GM18508 (cell line): ENCODE results near the gene SEZ6L2.

ENCODE experiments used
- ATAC-seq: cut with Tn5 transposase; IDR thresholded peaks from one replicate; pipeline ENCODE4 v1.9.1; 2021; ENCODE audit warnings: moderate number of reproducible peaks; ENCODE audit not compliant: insufficient read depth, unreplicated experiment

SEZ6L2 gene

DNA sequence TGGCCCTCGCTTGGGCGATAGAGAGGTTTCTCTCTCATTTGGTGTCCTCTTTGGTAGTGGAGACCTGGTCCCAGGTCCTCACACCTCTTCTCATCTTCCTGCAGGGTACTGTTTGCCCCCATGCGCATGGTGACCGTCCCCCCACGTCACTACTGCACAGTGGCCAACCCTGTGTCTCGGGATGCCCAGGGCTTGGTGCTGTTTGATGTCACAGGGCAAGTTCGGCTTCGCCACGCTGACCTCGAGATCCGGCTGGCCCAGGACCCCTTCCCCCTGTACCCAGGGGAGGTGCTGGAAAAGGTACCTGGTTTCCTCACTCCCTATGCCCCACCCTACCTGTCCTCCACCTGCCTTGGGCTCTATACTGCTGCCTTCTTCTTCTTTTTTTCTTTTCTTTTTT, 68.6 kb downstream of the SEZ6L2 start:
- no peak for ATAC-seq

- ATAC-seq: no peak
Measured at GRCh38 chr16:29826342-29826695, 73.0 kb downstream of the SEZ6L2 start.

DNA sequence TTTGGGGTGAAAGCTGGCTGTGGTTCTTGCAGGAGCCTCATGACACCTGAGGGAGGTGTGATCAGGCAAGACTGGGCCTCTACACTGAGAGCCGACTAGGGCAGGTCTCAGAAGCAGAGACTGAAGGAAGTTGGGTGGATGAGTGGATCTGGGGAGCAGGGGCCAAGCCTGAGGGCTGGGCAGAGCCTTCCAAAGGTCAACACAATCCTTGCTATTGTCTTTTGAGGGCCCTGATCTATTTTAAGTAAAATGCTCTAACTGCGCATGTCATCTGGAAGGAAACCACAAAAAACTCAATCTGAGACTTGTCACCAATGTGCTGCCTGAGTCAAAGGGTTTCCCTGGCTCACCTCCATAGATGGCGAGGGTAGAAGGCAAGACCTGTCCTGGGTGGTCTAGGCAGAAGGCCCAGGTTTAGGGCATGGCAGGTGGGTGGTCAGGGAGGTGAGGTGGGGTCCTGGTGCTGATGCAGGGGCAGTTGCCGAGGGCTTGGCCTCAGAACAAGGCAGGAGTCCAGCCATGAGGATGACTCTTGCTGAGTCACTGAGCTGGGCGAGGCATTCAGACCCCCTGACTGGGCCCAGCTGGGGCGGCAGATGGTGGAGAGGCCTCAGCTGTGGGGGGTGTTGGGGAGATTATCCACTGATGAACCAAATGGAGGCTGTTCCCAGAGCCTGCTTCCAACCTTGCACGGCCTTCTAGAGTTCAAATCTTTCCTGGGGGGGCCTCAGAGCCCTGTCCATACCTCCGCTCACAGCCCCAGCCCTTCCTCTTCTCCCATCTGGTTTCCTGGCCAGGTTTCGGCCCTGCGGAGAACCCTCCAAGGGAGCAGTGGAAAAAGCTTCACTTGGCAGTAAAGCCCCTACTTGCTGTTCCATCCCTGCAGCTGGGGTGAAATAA, 74.0 kb downstream of the SEZ6L2 start:
- ATAC-seq: no peak

DNA sequence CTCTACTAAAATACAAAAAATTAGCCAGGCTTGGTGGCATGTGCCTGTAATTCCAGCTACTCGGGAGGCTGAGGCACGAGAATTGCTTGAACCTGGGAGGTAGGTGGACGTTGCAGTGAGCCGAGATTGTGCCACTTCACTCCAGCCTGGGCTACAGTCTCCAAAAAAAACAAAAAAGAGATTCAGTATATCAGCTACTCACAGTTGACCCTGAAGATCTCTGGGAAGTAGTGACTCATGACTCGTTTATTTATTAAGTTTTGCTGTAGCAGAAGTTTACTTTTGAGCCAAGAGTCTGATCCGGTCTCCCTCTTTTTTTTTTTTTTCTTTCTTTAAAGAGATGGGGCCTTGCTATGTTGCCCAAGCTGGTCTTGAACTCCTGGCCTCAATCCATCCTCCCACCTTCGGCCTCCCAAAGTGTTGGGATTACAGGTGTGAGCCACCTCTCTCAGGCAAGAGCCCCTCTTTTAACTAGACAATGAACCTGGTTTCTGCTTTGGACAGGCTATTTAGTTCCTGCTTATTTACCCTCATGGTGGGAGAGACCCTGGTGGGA, 74.7 kb downstream of the SEZ6L2 start:
- no peak for ATAC-seq

GRCh38 chr16:29821643-29822115, 77.7 kb downstream of the SEZ6L2 start:
- no peak for ATAC-seq
